A549 (cell line): Measurements from ENCODE around the gene EGFL8.
"Not testable (repeated sequence)": the region's sequence is repeated elsewhere in the genome, so short reads cannot be mapped to it uniquely, and the experiment has no call there.

Source experiments
- CBX8 ChIP-seq: fragments of 200-600 bp; sonication (generic); IDR thresholded peaks from 2 replicates; pipeline ENCODE4 v1.6.1; 2016
- CTCF ChIP-seq: fragments of >200 bp; sonication (Bioruptor Twin); formaldehyde crosslinking; IDR thresholded peaks from 3 replicates; pipeline ENCODE4 v1.5.1; 2016
- FOSL2 ChIP-seq, 2 experiments: fragments of 450-650 bp in 1 of 2; fragments of >200 bp in 1 of 2; sonication (Bioruptor Twin) in 1 of 2; formaldehyde crosslinking; IDR thresholded peaks; 2 replicates each; pipeline versions ENCODE4 v1.5.0 to v1.6.1; 2016 to 2020; ENCODE audit warnings: mild to moderate bottlenecking in 1 of 2, moderate library complexity in 1 of 2
- MAFK ChIP-seq: fragments of 450-650 bp; IDR thresholded peaks from 2 replicates; pipeline ENCODE4 v1.6.1; 2014; ENCODE audit not compliant: partially characterized antibody
- MYC ChIP-seq: IDR thresholded peaks from 2 replicates; pipeline ENCODE4 v1.6.1; 2012; ENCODE audit warnings: mild to moderate bottlenecking, inconsistent platforms, low read length, improper control_type of control experiment, borderline replicate concordance
- NPAS2 ChIP-seq: fragments of 250-450 bp; sonication (Bioruptor Pico); IDR thresholded peaks from 2 replicates; pipeline ENCODE4 v1.8.0; 2022; ENCODE audit warnings: mild to moderate bottlenecking, moderate library complexity, borderline replicate concordance
- POLR2A ChIP-seq: IDR thresholded peaks from 2 replicates; pipeline ENCODE4 v1.6.1; 2012; ENCODE audit warnings: mild to moderate bottlenecking, low read length
- RARB ChIP-seq: fragments of 250-450 bp; sonication (Bioruptor Pico); IDR thresholded peaks from 2 replicates; pipeline ENCODE4 v1.8.0; 2021; ENCODE audit warnings: mild to moderate bottlenecking, moderate library complexity
- ZC3H11A ChIP-seq: fragments of 450-650 bp; IDR thresholded peaks from 2 replicates; pipeline ENCODE4 v1.6.1; 2014; ENCODE audit warnings: antibody characterized with exemption, mild to moderate bottlenecking
- ZFP36 ChIP-seq: fragments of 450-650 bp; IDR thresholded peaks from 2 replicates; pipeline ENCODE4 v1.6.1; 2014; ENCODE audit warnings: borderline replicate concordance; ENCODE audit not compliant: partially characterized antibody
- TF ChIP-seq, protein P1 (sequence below): fragments of 450-650 bp; IDR thresholded peaks from 2 replicates; pipeline ENCODE4 v1.6.1; 2014; ENCODE audit warnings: antibody characterized with exemption

GRCh38 chr6:32193096-32193495, 28.7 kb downstream of the EGFL8 start:
- not testable (repeated sequence) for TF ChIP-seq MAFK; CBX8; NPAS2 (CRISPR knock-in tag); POLR2A; CTCF; MYC; ZC3H11A; ZFP36; FOSL2 (IDR thresholded peaks at IDR 0.05); FOSL2 (CRISPR knock-in tag; IDR thresholded peaks at IDR 0.05); RARB (CRISPR knock-in tag)
- TF ChIP-seq, protein P1, sequence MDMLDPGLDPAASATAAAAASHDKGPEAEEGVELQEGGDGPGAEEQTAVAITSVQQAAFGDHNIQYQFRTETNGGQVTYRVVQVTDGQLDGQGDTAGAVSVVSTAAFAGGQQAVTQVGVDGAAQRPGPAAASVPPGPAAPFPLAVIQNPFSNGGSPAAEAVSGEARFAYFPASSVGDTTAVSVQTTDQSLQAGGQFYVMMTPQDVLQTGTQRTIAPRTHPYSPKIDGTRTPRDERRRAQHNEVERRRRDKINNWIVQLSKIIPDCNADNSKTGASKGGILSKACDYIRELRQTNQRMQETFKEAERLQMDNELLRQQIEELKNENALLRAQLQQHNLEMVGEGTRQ = not testable (repeated sequence)
